HG02943 (cell line): Measurements from ENCODE around the gene LACRT.

Source experiments
- ATAC-seq: cut with Tn5 transposase; IDR thresholded peaks from one replicate; pipeline ENCODE4 v1.9.1; 2021; ENCODE audit warnings: mild to moderate bottlenecking, low read depth, moderate library complexity; ENCODE audit not compliant: unreplicated experiment

Gene LACRT

DNA sequence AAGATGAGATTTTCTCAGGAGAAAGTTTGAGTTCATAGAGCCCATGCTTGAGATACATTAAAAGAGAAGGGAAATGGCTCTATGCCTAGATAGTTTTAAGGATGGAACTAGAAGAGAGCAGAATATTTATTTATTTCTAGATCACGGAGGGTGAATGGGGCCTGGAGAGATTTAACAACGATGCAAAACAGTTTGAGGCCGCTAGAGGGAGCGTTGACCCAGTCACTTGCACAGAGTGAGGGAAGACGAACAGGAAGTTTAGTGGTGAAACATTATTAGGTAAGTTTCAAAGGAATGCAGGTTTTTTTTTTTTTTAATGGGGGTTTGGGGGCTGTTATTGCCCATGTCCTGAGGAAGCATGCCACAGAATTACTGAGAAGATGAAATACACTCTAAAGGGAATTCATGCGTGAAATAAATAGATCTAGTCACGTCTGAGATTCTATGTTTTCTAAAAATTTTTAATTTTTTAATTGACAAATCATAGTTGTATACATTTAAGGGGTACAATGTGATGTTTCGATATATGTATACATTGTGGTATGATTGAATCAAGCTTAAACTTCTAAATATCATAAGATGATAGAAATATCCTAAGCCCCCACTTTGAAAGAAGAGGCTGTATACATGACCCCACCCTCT, 31.4 kb downstream of the LACRT start:
- no peak for ATAC-seq

DNA sequence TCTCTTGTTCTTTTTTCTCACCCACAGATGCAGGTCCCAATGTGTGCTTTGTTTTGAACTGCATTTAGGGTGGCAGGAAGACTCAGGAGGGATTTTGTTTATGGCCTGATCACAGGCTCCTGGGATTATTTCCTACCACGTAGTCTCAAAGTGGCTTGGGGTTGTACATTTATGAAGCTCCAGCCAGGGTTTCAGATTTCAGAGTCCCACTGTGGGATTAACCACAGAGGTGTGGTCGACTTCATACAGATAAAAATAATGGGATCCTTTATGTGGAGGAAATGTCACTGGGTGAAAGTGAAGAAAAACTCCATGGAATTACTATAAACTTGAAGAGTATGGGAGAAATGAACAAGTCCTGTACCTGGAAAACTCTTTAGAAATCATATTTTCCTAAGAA, 32.0 kb downstream of the LACRT start:
- no peak for ATAC-seq

DNA sequence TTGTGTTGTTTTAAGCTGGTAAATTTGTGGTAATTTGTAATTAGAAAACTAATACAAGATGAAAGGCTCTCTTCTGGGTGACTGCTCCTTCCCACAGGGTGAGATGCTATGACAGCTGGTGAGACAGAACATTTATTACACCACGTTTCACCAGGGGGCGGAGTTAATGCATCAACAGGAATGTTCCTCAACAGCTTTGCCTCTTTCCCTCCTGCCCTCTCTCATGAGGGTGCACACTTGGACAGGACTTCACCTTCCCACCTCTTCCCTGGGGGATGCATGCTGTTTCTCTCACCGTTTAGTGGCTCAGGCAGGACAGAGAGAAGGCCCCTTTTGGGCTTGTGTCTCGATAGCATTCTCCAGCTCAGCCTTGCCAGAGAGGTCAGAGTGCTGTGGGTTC, 32.9 kb downstream of the LACRT start:
- ATAC-seq = no peak

DNA sequence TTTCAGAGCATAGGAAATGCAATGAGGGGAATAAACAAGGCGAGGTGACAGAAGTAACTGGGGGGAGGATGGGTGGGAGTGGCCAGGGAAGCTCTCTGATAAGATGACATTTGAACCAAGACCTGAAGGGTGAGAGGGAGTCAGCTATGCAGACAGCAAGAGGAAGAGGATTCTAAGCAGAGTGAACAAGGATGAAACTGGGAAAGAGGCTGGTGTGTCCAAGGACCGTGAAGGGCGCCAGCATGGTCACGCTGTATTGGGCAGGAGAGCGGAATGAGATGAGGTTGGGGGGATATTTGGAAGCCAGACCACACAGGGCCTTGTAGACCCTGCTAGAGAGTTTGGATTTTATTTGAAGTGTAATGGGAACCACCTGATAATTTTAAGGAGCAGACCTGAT, 35.7 kb downstream of the LACRT start:
- ATAC-seq = no peak

DNA sequence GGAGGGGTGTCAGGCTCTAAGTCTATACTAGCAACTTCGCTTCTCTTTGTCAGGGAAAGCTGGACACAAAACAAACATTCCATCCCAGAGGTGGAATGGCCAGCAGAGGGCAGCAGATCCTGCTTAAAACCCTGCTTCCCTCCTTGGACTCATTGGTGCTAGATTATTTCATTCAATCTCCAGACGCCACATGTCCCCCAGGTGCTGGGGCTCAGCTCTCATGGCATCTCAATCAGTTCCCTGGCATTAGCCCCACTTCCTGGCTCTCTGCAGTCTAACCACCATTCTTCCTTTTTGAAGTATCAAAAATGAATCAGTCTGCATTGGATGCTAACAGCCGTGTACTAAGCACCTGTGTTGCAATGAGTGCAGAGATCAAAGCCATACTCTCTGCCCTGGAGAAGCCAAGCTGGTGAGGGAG, 38.2 kb downstream of the LACRT start:
- no peak for ATAC-seq

DNA sequence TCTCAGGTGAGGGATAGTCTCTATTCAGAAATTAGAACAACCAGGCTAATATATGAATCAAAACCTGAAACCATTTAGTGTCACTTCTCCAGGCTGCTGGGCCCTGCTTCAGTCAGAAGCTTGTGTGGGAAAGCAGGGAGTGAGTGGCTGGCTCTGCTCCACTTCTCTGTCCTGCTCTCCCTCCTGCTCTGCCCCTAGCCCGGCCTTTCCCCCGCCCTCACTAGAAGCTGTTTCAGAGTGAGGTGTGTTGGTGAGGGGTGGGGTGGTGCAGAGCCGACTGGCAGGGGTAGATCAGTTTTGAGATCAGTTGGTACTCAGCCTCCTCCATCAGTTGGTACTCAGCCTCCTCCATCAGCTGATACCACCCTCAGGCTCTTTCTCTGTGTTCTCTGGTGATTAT, 39.2 kb downstream of the LACRT start:
- ATAC-seq = no peak

DNA sequence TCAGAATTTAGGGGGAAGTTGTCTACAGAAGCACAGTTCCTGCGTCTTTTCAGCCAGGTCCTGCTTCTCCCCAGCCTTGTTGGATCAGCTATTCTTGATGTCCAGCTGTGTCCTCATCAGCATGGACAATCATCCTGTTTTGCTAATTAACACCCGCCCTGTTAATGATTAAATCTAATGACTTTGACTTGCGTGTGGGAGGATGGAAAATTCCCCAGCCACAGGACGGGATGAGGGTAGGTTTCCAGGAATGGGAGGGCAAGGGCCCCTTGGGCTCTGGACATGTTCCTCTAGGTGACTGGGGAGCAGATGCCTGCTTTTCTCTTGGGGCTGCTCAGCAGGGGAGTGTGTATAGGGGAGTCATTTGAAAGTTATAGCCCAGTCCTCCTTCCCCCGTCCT, 41.0 kb downstream of the LACRT start:
- no peak for ATAC-seq

DNA sequence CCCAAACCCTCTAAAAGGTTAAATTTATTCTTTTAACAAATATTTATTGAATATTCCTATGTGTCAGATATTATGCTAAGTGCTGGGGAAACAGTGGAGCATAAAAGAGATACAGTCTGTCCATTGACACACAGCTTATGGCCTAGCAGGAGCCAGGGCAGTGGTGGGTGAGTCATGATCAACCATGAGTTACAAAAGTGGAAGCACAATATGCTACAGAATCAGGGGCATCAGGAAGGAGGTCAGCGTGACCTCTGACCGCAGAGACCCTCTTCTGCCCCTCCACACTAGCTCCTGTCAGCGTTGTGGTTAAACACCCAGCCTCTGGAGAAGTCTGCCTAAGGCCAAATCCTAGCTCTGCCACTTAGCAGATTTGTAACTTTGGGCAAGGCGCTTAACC, 41.6 kb downstream of the LACRT start:
- ATAC-seq = no peak

DNA sequence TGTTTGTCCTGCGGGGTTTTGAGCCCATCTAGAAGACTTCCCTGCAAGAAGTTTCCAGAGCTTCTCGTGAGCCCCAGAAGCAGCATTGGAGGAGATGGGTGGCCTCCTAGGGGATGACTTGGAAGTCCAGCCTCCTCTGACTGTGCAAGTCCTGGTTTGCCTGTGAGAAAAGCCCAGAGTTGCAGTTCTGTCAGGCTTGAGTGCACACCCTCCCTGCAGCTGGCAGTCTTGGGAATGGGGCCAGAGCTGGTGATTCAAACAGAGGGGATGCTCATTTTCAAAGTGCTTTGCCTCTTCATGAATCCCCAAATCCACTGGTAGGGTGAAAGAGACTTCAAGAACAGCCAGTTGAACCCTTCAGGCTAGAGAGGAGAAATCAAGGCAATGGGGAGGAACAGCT, 42.4 kb downstream of the LACRT start:
- ATAC-seq = no peak

DNA sequence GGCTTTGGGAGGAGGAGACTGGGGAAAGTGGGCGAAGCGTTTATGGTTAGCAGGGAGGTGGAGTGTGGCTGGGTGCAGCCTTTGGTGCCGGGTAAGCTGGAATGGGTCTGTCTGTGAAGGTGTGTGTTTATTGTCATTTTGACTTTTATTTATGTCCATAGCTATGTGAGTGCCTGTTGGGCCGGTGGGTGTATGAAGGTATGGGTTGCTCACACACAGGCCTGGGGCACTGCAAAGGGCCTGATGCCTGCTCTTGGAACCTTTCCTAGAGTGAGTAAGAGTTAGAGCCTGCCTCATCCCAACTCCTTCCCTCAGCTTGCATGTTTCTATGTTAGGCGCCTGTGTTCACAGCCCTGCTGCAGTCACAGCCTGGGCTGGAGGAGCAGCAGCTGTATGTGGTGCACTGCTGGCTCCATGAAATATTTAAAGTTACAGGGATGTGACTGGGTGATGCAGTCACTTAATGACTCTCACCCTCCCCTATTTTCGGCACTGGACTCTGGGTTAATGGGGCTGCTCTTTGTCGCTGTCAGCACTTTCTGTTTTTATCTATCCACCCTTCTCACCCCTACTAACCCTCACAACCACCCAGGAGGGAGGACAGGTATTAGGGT, 43.6 kb downstream of the LACRT start:
- ATAC-seq = no peak

DNA sequence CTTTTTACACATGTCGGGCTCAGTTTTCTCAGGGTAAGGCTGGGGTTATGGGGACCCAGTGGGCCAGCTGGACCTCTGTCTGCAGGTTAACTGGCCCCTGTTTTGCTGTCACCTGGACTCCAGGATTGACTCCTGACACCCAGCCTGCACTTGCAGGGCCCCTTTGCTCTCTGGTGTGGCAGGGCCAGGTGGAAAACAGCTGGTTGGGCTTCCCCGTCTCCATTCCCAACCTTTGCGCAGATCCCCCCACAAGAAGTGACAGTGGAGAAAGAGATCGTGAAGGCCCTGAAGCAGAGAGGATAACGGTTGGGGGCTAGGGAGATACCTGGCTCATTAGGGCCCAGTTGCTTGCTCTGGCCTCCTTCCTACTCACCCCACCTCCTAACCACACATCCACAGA, 44.7 kb downstream of the LACRT start:
- no peak for ATAC-seq

DNA sequence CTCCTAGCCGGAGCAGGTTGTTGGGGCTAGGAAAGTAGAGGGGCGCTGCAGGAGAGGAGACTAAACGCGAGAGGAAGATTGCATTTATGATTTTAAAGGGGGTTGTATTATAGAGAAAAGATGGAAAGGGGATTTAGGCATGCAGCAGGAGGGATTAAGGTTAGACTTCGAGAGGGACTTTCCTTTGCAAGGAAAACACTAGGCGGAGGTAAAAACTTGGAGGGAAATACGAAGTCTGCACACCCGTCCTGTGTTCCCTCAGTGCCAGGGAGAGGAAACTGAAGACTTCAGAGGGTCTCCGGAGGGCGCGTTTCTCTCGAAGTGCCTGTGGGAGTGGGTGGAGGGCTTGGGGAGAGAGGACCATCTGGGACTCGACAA, 45.8 kb downstream of the LACRT start:
- ATAC-seq = no peak

DNA sequence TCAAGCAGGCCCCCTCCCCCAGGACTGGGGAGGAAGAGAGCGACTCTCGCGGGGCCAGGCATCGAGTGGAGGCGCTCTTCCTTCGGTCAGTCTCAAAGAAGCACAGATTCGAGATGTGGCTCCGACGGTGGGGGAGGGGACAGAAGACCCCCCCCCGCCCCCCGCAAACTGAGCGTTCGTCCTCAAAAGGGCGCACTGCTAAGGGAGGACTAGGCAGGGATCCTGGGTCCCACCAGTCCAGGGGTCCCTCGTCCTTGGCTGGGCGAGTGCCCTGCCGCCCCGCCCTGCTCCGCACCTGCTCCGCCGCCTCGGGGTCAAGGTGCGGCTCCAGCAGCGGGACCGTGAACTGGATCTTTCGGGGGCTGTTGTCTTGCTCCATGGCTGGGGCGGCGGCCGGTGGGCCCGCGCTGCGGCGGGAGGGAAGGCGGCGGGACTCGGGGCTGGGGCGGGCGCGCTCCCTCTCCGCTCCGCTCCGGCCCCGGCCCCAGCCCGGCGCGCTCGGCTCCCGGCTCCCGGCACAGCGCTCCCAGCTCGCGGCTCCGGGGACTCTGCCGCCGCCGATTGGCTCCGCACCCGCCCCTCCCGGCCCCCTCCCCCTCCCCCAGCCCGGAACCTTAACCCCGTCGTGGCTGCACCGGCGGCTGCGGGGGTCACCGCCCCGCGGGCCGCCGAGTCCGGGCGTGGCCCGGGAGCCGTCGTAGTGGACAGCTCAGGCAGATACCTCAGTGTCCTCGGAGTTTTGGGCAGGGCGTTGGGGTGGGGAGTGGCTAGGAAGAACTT, 46.4 kb downstream of the LACRT start, which contains the start of gene PPP1R1A:
Gene PPP1R1A, minus strand, starts transcription at position 550 of the 780 bp plus-strand sequence. Its CDS starts 171 bp downstream, at position 379.
- no peak for ATAC-seq

DNA sequence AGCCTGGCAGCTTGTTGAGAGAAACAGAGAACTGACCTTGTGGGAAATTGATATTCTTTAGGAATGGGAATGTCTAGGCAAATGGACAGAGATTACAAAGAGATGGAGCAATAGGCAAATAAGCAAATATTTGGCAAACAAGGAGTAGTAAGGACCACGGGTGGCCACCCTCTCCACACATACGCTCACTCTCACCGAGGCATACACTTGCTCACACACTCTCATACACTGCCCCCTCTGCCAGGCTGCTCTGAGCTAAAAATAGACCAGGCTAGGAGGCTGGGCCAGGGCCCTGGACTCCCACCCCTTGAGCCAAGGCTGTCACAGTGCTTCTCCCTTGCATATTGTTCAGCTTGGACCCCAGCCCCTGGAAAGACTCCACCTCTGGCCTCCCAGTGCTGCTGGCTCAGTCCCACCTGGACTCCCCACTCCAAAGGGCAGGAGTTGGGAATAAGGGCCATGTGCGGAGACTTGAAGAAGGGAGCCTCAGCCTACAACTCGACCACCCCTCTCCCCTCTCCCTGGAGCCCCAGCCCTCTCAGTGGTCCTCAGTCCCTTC, 47.3 kb downstream of the LACRT start:
- ATAC-seq = no peak

DNA sequence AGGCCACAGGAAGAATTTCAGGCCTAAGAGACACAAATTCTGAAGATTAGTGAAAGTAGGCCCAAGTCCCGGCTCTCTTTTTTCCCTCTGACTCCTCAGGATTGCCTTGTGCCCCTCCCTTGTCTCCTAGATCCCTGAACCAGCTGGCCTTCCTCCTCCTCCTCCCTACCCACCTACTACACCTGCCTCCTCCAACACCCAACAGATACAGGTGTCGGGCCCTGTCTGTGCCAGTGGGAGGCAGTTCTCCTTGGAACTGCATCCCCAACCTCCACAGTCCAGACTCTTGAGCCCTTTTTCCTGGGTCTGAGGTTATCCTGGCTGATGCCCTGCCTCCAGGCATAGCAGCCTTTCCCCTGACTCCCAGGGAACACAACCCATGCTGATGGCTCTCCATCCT, 48.1 kb downstream of the LACRT start:
- ATAC-seq = no peak

DNA sequence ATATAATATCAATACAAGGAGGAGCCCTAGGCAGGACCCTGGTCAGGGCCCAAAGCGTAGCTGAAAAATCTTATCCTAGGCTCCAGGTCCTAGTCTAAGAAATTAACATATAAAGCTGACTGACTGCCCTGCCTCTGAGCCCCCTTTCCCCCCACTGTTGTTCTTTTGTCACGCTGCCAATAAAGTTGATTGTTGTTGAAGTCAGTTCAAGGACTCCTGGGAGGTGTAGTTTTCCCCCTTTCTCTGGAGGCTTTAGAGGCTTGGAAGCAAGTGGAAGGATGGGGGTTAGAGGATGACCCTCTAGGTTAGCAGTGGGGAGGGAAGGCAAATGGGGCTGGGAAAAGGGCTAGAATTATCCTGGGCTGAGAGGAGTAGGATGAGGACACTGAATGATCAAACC, 49.5 kb downstream of the LACRT start:
- no peak for ATAC-seq

DNA sequence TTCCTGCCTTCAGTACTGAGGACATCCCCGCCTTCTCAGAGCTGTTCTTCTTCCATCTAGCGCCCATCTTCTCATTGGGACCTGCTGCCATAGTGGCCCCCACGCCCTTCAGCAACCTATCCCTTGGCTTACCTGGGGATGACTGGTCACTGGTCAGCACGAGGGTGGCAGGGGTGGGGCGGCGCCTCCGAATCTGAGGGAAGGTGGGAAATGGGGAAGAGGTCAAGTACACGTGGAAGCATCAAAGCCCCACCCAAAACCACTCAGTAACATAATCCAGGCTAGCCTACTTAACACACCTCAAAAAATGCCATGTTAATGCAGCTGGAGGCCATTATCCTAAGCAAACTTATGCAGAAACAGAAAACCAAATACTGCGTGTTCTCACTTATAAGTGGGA, 50.6 kb downstream of the LACRT start:
- no peak for ATAC-seq

DNA sequence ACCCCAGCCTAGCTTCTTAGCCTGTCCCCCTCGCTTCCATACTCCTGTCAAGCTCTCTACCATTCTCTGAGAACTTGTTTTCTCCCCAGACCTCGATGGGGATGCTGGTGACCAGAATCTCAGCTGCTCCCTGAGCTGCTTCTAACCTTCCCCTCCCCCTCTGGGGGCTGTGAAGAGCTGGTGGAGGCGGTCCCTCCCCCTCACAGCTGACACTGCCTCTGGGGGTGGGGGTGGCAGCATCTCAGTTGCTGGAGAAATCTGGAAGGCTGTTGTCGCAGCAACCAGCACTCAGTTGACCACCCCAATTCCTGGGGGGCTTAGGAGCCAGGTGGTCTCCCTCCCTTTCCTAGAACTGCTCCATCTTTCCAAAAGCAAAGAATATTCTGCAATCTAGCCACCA, 51.0 kb downstream of the LACRT start:
- no peak for ATAC-seq

DNA sequence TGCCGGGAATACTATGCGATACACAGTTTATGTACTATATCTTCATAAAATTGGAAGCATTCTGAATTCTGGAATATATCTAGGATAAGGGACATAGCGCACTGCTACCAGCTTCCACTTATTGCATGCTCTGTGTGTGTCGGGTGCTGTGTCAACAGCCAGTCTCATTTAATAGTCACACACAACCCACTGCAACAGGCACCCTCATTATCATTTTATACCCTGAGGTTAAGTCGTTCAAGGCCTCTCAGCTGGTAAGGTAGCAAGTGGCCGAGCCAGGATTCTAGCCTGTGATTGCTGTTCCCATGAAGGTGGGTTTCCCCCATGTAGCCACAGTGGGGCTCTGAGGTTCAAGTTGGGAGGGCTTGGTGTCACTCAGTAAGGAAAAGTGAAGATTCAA, 53.3 kb downstream of the LACRT start:
- ATAC-seq = no peak
